K562 (cell line): ENCODE data around the gene ZMIZ1. TPM values are rescaled to one million over a fixed set of nuclear protein-coding genes. Genes with fewer than 3 reads are reported as not detected.
A peak's percentile ranks its signal among the peaks of the same experiment; 100 is the strongest.

ENCODE experiments used
- ATAC-seq: fragments of 200-7000 bp; cut with Tn5 transposase; 3 replicates; pipeline ENCODE4 v1.9.1; 2020; ENCODE audit warnings: moderate library complexity
- BruUV-seq: library from RNA; stranded (reverse); fragments of 400-500 nt; replicated peaks from 2 replicates; lab custom pipeline; 2021; lab: Mats Ljungman, UMichigan
- CTCF ChIA-PET: fragments of 300-600 bp; formaldehyde crosslinking; extraction: SDS; loops from one replicate; lab custom pipeline; 2021; ENCODE audit warnings: low intra/inter-chr PET ratio; lab: Yijun Ruan, JAX
- POLR2A ChIA-PET: fragments of 300-600, 350-650 bp; sonication (Branson Sonifier 250); formaldehyde crosslinking; extraction: SDS; loops from one replicate; lab custom pipeline; 2021; ENCODE audit warnings: antibody characterized with exemption, inconsistent platforms; lab: Yijun Ruan, JAX
- DNase-seq, 4 experiments: peaks; one replicate each; pipeline versions ENCODE4 v3.0.0 to v3.0.0-alpha.2; 2011 to 2018; ENCODE audit warnings: low spot score in 3 of 4, mixed read lengths in 3 of 4; ENCODE audit errors: extremely low read depth in 1 of 4
- FAIRE-seq: peaks from 2 replicates; lab custom pipeline; 2011; peaks lifted over from hg19 to GRCh38; lab: Jason Lieb, UNC
- H2AFZ ChIP-seq: 2 replicates; pipeline ENCODE4 v1.6.0; 2011; ENCODE audit warnings: low read depth, low read length, control low read depth, inconsistent platforms
- H3K27ac ChIP-seq: fragments of 200-600 bp; 3 replicates; pipeline ENCODE4 v1.8.0; 2011; ENCODE audit warnings: low read depth, mild to moderate bottlenecking, control low read depth, inconsistent platforms, low read length, moderate library complexity, mixed read lengths; ENCODE audit errors: extremely low read depth
- H3K27me3 ChIP-seq, 2 experiments: fragments of 300-600 bp in 1 of 2; 2 replicates in 1 of 2; 3 replicates in 1 of 2; pipeline versions ENCODE4 v1.6.0 to v1.8.0; 2011; ENCODE audit warnings: inconsistent platforms in 2 of 2, low read length in 2 of 2, mild to moderate bottlenecking in 1 of 2, mixed read lengths in 1 of 2, moderate library complexity in 1 of 2; ENCODE audit not compliant: control insufficient read depth in 2 of 2, insufficient read depth in 2 of 2
- H3K36me3 ChIP-seq: fragments of 300-600 bp; 3 replicates; pipeline ENCODE4 v1.8.0; 2011; ENCODE audit warnings: mild to moderate bottlenecking, low read length, inconsistent platforms; ENCODE audit not compliant: control insufficient read depth, insufficient read depth
- H3K4me1 ChIP-seq, 2 experiments: fragments of 200-600 bp in 1 of 2; replicated peaks in 1 of 2; 2 replicates in 1 of 2; 3 replicates in 1 of 2; pipeline versions ENCODE4 v1.5.1 to v1.8.0; 2011; ENCODE audit warnings: inconsistent platforms in 2 of 2, low read length in 2 of 2, mild to moderate bottlenecking in 1 of 2, mixed read lengths in 1 of 2, moderate library complexity in 1 of 2; ENCODE audit not compliant: control insufficient read depth in 2 of 2, insufficient read depth in 2 of 2
- H3K4me2 ChIP-seq: 2 replicates; pipeline ENCODE4 v1.6.1; 2011; ENCODE audit warnings: low read length, control low read depth, inconsistent platforms, mixed read lengths; ENCODE audit not compliant: insufficient read depth
- H3K4me3 ChIP-seq: fragments of 200-600 bp; sonication (generic), shearing (Covaris generic); 2 replicates; pipeline ENCODE4 v1.5.1; 2016; ENCODE audit warnings: control low read depth, inconsistent platforms
- H3K79me2 ChIP-seq: fragments of 200-600 bp; 3 replicates; pipeline ENCODE4 v1.8.0; 2011; ENCODE audit warnings: low read length, inconsistent platforms; ENCODE audit not compliant: control insufficient read depth, insufficient read depth
- H3K9ac ChIP-seq, 2 experiments: 2 replicates each; pipeline versions ENCODE4 v1.6.0 to v1.6.1; 2011; ENCODE audit warnings: low read depth in 2 of 2, low read length in 2 of 2, control low read depth in 1 of 2, inconsistent platforms in 1 of 2, mild to moderate bottlenecking in 1 of 2, mixed read lengths in 1 of 2; ENCODE audit not compliant: insufficient read depth in 1 of 2
- H3K9me1 ChIP-seq: one replicate; pipeline ENCODE4 v1.6.0; 2011; ENCODE audit warnings: inconsistent platforms, mild to moderate bottlenecking, low read length, moderate library complexity; ENCODE audit not compliant: control insufficient read depth, insufficient read depth
- H3K9me3 ChIP-seq: replicated peaks from 2 replicates; pipeline ENCODE4 v1.5.1; 2011; ENCODE audit warnings: low read depth, low read length, inconsistent platforms; ENCODE audit not compliant: control insufficient read depth, insufficient read depth
- H4K20me1 ChIP-seq: replicated peaks from 2 replicates; pipeline ENCODE4 v1.6.1; 2011; ENCODE audit warnings: low read length, inconsistent platforms, mixed read lengths; ENCODE audit not compliant: control insufficient read depth, insufficient read depth
- E4F1 ChIP-seq: fragments of 250-450 bp; sonication (Bioruptor Pico); IDR thresholded peaks from 2 replicates; pipeline ENCODE4 v1.5.0; 2021; ENCODE audit warnings: mild to moderate bottlenecking, borderline replicate concordance
- ELF2 ChIP-seq: fragments of 250-450 bp; sonication (Bioruptor Pico); IDR thresholded peaks from 2 replicates; pipeline ENCODE4 v1.5.0; 2021; ENCODE audit warnings: mild to moderate bottlenecking
- FOS ChIP-seq: IDR thresholded peaks from 3 replicates; pipeline ENCODE4 v1.6.1; 2011; ENCODE audit not compliant: insufficient read length; ENCODE audit errors: extremely low read depth
- HMBOX1 ChIP-seq: sonication (generic); IDR thresholded peaks from 2 replicates; pipeline ENCODE4 v1.6.1; 2016
- MAFK ChIP-seq: IDR thresholded peaks from 2 replicates; pipeline ENCODE4 v1.6.1; 2011; ENCODE audit warnings: low read length, improper control_type of control experiment
- TCF7 ChIP-seq: sonication (generic); IDR thresholded peaks from 2 replicates; pipeline ENCODE4 v1.6.1; 2016; ENCODE audit warnings: antibody characterized with exemption, borderline replicate concordance
- VEZF1 ChIP-seq: fragments of 200-800 bp; sonication (Bioruptor generic); IDR thresholded peaks from 2 replicates; pipeline ENCODE4 v1.6.1; 2017; ENCODE audit warnings: missing genetic modification characterization, missing compliant biosample characterization
- ZNF444 ChIP-seq: fragments of 250-450 bp; sonication (Bioruptor Pico); IDR thresholded peaks from 2 replicates; pipeline ENCODE4 v1.4.0; 2020; ENCODE audit warnings: mild to moderate bottlenecking, moderate library complexity
- ZNF592 ChIP-seq: fragments of 450-650 bp; IDR thresholded peaks from 2 replicates; pipeline ENCODE4 v1.6.1; 2017; ENCODE audit warnings: antibody characterized with exemption, mild to moderate bottlenecking
- ZNF668 ChIP-seq: fragments of 250-450 bp; sonication (Bioruptor Pico); IDR thresholded peaks from 2 replicates; pipeline ENCODE4 v1.8.0; 2022; ENCODE audit warnings: mild to moderate bottlenecking, inconsistent platforms
- WGBS: fragments of 100-300 bp; shearing (Covaris generic); methylation state at CpG from one replicate; pipeline ENCODE4 v1.1.6; 2016; ENCODE audit warnings: low coverage, mixed read lengths; ENCODE audit not compliant: insufficient coverage; ENCODE audit errors: missing lambda C conversion rate; 5-methylcytosine and 5-hydroxymethylcytosine counted together
- in situ Hi-C: fragments of 300-500 bp; cut with MboI; formaldehyde crosslinking; loops from 4 replicates; pipeline ENCODE4 v1.15.0; 2018; ENCODE audit warnings: inconsistent platforms, mixed read lengths
- intact Hi-C: fragments of 100-400 bp; cut with micrococcal nuclease; formaldehyde crosslinking; loops from 2 replicates; pipeline ENCODE4 v1.14.2; 2022
- polyA plus RNA-seq, 8 experiments: library from polyadenylated mRNA; depleted of rRNA in 4 of 8; stranded (reverse) in 5 of 8; unstranded in 3 of 8; fragments of >200 nt; fragmentation: Nextera tagmentation in 2 of 8; fragmentation: Illumina TruSeq in 1 of 8; extraction: Ambion mirVana in 2 of 8; extraction: Trizol in 1 of 8; gene quantifications; 2 replicates each; pipeline versions ENCODE4 v1.2.1 to v1.2.3, GENCODE V29; 2011 to 2014; ENCODE audit warnings: inconsistent platforms in 1 of 8, missing spikeins in 1 of 8
- total RNA-seq, 7 experiments: library from RNA; depleted of rRNA in 6 of 7; stranded (reverse); fragments of >200 nt in 6 of 7; fragmentation: Illumina TruSeq in 2 of 7; extraction: Trizol in 2 of 7; gene quantifications; 2 replicates each; pipeline versions ENCODE4 v1.2.1 to v1.2.3, GENCODE V29; 2011 to 2021; ENCODE audit warnings: low replicate concordance in 1 of 7

ZMIZ1 gene
- total and polyA plus RNA-seq, 9 of the 15 experiments (the other 6 are each of a cell fraction or from before 2014, with no cell fraction given), result 1.0 to 37.3 (median 4.3) TPM

GRCh38 chr10:79189181-79189580 lies 120.4 kb downstream of the ZMIZ1 start:
- ChIA-PET POLR2A (interaction anchor here (0.6 to 1.9 kb wide), 7 partner anchors 10 to 237 kb away, joined by 3 to 6 read pairs (median 3); no protein-coding TSS in a partner anchor), CTCF (no interaction called here)
- Histone ChIP-seq H3K4me2 (no peak overlapping the region), H3K27me3 (no peaks in the 10 kb centered on the region), H3K9ac (peak overlapping the region; percentile 6 to 63; a peak in 2 of 4 replicates), H3K79me2 (no peaks in the 10 kb centered on the region), H4K20me1 (0 out of 2 replicates have a peak, but pooled peaks cover 5% of the 10 kb centered on the region), H3K4me3 (no peak overlapping the region), H2AFZ (no peak overlapping the region), H3K36me3 (peaks cover 21% of the 10 kb centered on the region), H3K4me1 (peaks cover 55 to 58% of the 10 kb centered on the region in 2 experiments), H3K27ac (no peak overlapping the region; the same call in 2 of the 3 replicates), H3K9me1 (no peaks in the 10 kb centered on the region), H3K9me3 (no peaks in the 10 kb centered on the region)
- WGBS, result 55% methylated on average over 4 of the region's 4 CpGs
- BruUV-seq, result no TSS peak
- peak; percentile 28 for ATAC-seq
- no peak for DNase-seq
- FAIRE-seq, result no peak
- intact Hi-C loops (no loop called here), in situ Hi-C loops (loop anchor here (25.0 kb wide), 2 partner anchors 102 to 1152 kb away; partner anchors contain the start of genes POLR3A and RPS24)
- TF ChIP-seq TCF7 (no peak), ZNF668 (CRISPR knock-in tag) (no peak), ZNF444 (CRISPR knock-in tag) (no peak), VEZF1 (CRISPR knock-in tag) (no peak), E4F1 (CRISPR knock-in tag) (no peak), ELF2 (no peak), HMBOX1 (0 out of 2 replicates have a peak, but pooled peaks have one; percentile 29), ZNF592 (0 out of 2 replicates have a peak, but pooled peaks have one; percentile 43), MAFK (no peak), FOS (no peak)
